Stimulated activated CD4-positive, alpha-beta T cell treated with anti-CD3 and anti-CD28 coated beads, TNF-alpha, amount 100 ng/mL, for 24 hours (primary cell): ENCODE data around the gene TSPAN32.

Experiments
- DNase-seq, 3 experiments: peaks; one replicate each; pipeline ENCODE4 v3.0.0-alpha.2; 2020; ENCODE audit warnings: low read depth in 3 of 3

TSPAN32 gene

GRCh38 chr11:2301631-2302305, at the start of gene TSPAN32, which contains the start of gene C11orf21:
Gene TSPAN32, plus strand, starts transcription at chr11:2302013. Its CDS starts 137 bp downstream, at chr11:2302150.
Gene C11orf21, minus strand, starts transcription at chr11:2301918. Its CDS starts 110 bp downstream, at chr11:2301808.
- DNase-seq, result peak in 1 of 3 experiments; percentile 58

DNA sequence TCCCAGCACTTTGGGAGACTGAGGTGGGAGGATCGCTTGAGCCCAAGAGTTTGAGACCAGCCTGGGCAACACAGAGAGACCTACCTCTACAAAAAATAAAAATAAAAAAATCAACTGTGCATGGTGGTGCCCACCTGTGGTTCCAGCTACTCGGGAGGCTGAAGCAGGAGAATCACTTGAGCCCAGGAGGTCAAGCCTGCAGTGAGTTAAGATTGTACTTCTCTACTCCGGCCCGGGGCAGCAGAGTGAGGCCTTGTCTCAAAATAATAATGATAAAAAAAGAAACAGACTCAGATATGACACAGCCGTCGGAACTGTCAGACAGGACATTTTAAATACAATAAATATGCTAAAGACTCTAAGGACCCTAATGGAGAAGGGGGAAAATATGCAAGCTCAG, 49.8 kb upstream of the TSPAN32 start:
- no peak for DNase-seq

- DNase-seq, result no peak
Measured at GRCh38 chr11:2256293-2256913, 45.4 kb upstream of the TSPAN32 start.

- DNase-seq, result no peak
Measured at GRCh38 chr11:2256951-2257700, 44.7 kb upstream of the TSPAN32 start.

- DNase-seq, result no peak
Measured at GRCh38 chr11:2258501-2259465, 43.0 kb upstream of the TSPAN32 start.

GRCh38 chr11:2259466-2259830, 42.4 kb upstream of the TSPAN32 start:
- DNase-seq, result no peak

DNA sequence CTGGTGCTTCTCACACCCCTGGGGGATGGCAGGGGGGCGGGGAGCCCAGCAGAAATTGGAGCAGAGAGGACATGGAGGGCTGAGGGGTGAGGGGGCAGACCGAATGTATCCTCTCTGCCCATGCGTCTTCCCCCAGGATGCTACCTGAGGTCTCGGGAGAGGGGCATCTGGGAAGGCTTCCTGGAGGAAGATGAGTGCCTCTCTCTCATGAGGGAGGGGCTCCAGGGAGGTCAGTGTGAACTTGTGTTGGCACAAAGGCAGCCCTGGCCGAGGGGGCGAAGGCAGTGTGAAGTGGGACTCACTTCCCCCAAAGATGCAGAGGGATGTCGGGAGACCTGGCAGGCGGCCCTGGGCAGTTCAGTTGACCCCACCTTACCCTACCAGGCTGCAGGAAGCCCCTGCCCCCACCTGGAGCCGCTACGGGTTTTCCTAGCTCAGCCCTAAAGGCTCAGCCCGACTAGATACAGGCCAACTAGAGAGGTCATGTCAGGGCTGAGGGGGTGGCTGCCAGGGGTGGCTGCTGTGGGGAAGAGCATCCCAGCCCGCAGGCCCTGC, 41.8 kb upstream of the TSPAN32 start:
- DNase-seq, result no peak

- DNase-seq, result no peak
Measured at GRCh38 chr11:2260491-2261364, 41.1 kb upstream of the TSPAN32 start.

DNA sequence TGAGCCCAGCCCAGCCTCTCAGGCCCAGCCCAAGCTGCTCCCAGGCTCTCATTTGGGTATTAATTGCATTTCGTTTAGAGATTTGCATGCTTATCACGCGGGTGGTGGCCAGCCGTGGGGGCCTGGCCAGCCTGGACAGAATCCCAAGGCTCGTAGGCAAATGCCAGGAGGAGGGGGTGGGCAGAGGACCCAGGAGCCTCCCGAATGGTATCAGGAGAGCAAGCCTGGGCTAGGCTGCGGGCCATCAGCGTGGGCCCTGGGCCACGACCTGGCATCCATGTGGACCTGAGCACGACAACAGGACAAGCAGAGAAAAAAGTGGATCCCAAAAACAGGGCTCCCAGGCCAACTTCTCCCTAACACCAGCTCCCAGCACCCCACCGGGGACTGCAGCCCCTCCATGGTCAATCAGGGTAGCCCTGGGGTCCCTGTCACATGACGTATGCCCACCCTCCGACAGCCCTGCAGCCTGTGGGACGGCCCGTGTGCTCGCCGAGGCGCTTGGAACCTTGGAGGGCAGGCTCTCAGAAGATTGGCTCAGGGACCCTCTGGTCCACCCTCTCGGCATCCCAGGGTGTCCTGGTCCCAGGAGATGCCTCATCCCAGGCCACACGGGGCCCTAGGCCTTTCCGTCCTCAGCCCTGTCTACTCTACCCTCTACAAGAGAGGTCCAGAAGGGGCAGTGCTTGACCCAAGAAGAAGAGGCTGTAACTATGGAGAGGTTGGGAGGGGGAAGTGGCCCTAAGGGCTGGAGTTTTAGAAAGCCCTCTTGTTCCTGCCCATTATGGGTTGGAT, 40.2 kb upstream of the TSPAN32 start:
- DNase-seq, result no peak

DNA sequence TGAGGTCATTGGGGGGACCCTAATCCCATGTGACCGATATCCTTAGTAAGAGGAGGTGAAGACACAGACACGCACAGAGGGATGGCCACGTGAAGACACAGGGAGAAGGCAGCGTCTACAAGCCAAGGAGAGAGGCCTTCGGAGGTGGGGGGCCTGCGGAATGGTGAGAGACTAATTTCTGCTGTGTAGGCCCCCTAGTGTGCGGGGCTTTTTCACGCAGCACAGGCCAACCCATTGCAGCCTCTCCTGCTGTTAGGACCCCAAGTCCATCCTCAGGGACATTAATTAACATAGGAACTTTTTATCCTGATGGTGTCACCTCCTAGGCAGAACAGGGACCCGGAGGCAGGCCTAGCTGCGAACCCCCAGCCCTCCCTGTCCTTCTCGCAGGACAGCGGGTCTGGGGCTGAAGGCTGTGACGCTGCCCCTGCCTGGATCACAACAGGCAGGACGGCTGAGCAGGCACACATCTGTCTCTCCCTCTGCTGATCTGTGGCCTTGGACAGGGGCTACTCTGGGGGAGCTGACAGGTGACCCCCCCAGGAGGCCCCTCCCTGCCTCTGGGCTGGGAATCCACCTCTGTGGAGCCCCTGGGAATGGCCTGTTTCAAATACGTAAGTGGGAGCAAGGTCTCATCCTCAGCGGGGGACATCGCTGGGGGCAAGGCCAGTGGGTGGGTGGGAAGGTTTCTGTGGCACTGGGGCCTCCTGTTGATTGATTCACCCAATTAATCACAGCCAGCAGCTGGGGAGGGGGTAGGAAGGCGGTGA, 39.3 kb upstream of the TSPAN32 start:
- DNase-seq, result no peak

DNA sequence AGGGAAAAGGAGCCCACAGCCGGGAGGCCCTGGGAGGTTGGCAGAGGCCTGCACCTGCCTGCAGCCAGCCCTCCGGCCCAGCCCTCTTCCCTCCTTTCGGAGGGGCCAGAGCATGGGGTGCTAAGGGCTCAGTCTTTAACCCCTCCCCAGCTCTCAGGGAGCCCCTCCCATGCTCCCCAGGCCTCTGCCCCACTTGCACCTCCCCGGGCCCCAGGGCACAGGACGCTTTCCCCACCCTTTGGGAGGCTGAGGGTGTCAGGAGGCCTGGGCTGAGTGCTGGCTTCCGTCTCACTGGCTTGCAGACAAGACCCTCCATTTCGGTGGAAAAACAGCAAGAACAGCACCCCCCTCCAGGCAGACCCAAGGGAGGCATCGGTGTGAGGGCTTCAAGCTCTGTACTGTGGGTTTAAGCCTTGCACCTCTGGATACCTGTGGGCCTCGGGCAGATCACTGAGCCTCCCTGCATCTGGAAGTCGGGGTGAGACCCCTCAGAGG, 38.7 kb upstream of the TSPAN32 start:
- DNase-seq, result no peak

GRCh38 chr11:2263724-2264360, 38.0 kb upstream of the TSPAN32 start:
- DNase-seq, result no peak

- DNase-seq, result no peak
Measured at GRCh38 chr11:2264366-2265053, 37.3 kb upstream of the TSPAN32 start.

DNA sequence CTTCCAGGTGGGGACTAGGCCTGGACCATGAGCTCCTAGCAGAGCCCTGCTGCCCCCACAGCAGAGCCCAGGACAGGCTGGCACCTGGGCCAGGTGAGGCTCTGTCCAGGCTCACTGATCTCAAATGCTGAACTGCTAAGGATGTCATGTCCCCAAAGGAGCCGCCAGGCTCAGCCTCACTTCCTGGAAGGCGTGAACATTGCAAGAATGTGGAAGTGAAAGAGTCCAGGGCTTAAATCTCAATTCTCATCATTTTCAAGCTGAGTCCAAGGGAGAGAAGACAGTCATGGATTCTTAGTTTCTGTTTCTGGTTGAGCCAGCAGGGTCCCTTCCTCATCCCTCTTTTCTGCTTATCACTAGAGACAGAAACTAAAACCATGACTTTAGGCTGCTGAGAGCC, 36.4 kb upstream of the TSPAN32 start:
- no peak for DNase-seq

GRCh38 chr11:2265854-2266585, 35.8 kb upstream of the TSPAN32 start:
- no peak for DNase-seq

DNA sequence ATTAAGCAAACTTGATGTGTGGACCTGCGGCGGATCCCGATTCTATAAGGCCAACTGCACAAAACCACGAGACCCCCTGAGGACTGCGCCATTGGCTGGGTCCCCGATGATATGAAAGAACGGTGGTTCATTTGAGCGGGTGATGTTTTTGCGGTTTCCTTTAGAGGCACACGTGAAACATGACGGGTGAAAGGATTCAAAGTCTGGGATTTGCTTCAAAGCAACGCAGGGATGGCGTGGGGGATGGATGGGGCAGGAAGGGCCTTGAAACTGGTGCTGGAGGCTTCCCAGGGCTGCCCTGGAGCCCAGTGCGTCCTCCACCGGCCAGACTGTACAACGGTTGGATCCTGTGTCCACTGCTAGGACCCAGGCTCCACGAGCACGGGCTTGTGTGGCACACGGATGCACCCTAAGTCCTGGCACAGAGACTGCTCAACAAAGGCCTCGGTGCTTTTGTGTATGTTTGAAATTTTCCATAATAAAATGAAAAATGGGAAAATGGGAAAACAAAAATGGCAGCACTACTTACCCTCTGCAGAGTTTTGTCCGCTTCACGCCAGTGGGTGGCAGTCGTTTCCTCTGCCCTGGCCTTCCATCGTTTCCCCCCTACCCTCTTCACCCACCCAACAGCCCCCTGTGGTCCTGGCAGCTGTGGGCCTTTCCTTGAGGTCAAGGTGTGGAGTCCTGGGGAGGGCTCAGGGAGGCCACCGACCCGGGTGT, 35.1 kb upstream of the TSPAN32 start:
- no peak for DNase-seq
